ENCODE results near the gene DPEP3.

The DPEP3 gene

DNA sequence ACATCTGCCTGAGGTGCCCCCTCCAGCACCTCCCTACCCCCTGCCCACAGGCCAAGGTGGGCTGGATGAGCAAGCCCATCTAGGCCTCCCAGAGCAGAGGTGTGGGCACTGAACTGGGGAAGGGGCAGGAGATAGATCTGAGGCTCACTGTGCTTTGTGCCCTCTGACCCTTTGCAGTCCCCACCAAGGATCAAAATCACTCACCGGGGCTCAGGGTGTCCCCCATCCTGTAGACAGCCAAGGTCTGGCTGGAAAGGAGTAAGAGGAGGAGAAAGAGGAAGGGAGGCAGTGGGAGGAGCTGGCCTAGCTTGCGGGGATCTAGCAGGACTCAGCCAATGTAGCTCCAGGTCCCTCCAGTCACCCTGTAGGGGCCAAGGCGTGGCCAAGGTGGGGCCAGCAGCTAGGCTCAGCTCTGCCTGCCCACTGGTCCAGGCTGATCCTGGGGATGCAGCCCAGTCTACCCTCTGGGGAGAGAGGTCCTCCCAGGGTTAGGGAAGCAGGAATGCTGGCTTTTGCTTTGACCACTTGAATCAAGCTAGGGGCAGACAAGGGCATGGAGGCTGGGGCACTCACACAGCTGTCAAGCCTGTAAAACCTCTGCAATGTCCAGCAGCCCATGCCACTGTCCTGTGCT, 13.6 kb downstream of the DPEP3 start:
- no peak for DNase-seq

- no peak for DNase-seq
Measured at GRCh38 chr16:67965668-67966548, 14.4 kb downstream of the DPEP3 start.

DNA sequence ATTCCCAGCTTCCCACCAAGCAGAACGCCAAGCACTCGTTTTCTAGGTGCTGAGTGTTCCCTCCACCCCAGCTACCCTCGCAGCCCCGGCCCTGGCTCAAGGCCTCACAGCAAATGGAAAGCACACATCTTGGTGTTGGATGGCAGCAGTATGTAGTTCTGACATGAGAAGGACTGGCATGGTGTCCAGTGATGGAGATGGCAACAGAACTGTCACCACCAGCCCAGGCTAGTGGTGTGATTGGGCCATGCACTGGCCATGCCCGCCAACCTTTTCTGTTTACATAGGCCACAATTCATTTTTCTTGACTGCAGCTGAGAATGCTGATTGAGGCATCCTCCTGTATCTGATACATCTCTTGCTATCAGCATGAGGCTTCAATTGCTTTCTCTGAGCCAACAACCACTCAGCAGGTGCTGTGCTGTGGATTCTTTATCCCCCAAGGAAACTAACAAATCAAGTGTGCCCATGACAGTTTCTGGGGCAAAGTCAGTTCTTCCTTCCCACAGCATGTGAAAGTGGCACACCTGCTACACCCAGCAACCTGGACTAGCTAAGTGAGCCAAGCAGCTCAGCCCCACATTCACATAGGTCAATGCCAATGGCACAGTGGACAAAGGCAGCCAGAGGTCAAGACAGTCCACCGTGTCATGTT, 15.7 kb downstream of the DPEP3 start:
- DNase-seq, result no peak

DNA sequence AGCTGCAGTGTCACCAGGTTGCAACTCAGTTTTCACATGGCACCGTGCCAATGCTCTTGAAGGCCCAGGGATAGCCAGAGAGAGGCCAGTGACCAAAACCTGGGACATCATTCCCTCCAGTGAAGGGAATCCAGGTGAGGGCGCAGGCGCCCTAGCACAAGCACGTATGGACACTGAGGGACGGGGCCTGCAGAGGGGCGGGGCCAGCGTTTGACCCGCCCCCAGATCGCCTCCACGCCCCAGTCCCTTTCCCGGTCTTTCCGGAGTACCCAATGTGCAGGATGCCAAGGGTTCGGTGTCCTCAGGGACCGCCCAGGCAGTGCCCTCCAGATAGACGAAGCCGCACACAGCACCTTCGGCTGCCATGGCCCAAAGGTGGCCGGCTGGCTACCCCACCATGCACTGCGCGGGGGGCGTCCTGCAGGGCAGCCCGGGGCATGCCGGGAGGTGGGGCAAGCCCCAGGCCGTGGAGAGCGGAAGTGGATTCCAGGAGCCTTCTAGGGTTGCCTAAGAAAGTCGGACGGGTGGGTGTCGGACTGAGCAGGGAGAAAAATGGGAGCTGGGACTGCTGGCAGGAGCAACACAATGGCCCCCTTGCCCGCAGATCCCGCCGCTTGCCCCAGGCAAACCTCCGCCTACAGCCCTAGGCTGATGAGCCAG, 16.5 kb downstream of the DPEP3 start:
- DNase-seq, result no peak

DNA sequence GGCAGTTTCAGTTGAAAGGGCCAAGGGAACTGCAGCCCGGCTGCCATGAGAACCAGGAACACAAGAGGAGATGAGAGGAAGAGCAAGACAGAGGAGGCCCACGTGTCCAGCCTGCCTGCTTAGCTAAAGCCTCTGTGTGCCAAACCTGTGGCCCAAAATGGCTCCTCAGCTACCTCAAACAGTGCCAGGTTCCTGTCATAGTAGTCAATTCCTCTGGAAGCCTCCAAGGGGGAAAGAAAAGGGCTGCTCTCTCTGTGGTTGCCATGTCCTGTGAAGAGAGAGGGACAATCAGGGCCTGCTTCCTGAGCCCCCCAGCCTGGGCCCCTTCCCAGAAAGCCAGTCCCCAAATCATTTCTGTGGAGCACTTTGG, 17.0 kb downstream of the DPEP3 start:
- DNase-seq, result no peak

- no peak for DNase-seq
Measured at GRCh38 chr16:67962135-67962534, 18.2 kb downstream of the DPEP3 start.

DNA sequence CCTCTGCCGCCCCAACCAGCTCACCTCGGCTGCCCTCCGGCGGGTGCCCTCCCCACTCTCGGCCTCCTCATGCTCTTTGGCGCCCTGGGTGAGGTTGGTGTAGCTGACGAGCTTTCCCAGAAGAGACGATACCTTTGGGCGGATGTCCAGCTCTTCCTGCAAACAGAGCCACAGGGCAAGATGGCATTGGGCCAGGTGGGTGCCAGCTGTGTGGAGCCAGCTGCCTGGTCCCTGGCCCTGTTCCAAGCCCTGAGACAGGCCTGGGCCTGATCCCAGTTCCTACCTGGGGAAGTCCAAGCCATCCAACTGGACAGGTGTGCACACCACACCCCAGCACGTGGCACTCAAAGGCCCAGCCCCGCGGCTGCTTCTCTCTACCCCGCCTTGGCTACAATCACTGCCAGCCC, 18.7 kb downstream of the DPEP3 start:
- no peak for DNase-seq

- DNase-seq, result no peak
Measured at GRCh38 chr16:67959536-67960329, 20.6 kb downstream of the DPEP3 start.

GRCh38 chr16:67957622-67958021, 22.7 kb downstream of the DPEP3 start:
- no peak for DNase-seq

DNA sequence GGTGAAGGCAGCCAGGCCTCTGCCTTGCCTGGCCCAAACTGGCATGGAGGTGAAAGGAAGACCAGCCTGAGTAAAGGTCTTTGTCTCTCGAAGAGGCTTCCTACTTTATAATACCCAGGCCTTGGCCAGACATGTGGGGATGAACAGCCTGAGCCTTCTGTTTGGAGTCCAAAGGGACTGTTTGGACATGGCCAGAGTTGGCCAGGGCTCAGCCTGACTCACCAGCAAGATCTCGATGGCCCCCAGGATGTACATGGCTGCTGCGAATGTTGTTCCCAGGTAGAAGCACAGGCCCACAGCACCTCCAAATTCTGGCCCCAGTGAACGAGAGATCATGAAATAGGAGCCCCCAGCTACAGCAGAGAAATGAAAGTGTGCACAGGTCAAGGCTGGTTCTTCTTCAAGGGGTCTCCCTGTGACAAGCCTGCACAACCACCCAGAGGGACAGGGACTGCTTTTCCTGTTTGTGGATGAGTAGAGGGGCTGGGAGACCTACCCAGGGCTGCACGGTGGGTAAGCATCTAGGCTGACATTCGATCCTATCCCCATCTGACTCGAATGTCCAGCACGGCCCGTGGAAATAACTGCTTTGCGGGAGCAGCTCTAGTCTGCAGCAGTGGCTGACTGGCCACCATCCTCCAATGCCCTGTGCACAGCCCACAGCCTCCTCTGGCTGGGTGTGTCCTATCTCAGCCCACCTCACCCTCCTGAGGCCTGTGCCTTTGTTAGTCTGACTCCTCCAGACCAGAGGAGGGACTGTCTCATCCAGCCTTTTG, 25.7 kb downstream of the DPEP3 start:
- no peak for DNase-seq

GRCh38 chr16:67953641-67954375, 26.5 kb downstream of the DPEP3 start:
- DNase-seq, result no peak

GRCh38 chr16:67951485-67951884, 28.8 kb downstream of the DPEP3 start:
- DNase-seq, result no peak

DNA sequence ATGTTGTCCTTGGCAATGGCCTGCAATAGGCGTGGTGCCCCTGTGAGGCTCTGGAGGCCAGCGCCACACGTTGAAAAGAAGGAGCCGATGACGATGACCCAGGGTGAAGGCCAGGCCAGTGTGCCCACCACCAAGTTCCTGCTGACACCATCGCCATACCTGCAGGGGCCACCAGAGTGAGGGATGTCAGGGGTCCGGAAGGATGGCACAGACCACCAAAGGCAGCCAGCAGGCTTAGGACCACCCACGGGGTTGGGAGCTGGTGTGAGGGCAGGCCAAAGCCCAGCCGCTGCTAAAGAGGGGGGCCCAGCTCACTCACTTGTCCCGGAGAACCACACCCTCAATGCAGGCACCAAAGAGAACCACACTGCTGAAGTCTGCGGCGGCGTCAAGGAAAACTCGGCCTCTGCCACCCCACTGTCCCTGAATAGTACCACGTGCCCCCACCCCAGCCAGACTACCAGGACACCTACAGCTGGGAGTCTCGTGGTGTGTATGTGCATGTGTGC, 29.9 kb downstream of the DPEP3 start:
- no peak for DNase-seq

DNA sequence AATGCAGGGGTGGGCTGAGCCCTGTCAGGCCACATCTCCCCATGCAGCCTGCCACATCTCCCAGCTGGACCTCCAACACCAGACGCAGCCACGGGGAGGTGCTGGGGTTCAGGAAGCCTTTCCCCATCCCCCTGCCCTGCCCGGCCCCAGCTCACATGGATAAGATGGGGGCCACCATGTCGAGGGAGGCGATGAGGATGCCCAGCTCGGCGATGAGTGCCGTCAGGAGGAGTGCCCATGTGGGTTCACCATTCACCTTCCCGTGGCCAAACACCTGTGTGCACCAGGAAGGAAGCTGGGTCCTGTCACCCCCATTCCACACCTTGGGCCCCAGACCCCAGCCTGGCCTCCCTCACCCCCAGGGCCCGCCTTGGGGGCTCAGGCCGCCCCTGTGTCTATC, 30.7 kb downstream of the DPEP3 start:
- no peak for DNase-seq

GRCh38 chr16:67948015-67948414, 32.3 kb downstream of the DPEP3 start:
- no peak for DNase-seq

GRCh38 chr16:67946966-67947558, 33.2 kb downstream of the DPEP3 start:
- DNase-seq, result no peak

- DNase-seq, result no peak
Measured at GRCh38 chr16:67946128-67946569, 34.1 kb downstream of the DPEP3 start.

GRCh38 chr16:67945392-67945933, 34.8 kb downstream of the DPEP3 start:
- no peak for DNase-seq

GRCh38 chr16:67944690-67945391, 35.5 kb downstream of the DPEP3 start:
- DNase-seq, result no peak

Data from activated CD4-positive, alpha-beta T cell treated with anti-CD3 and anti-CD28 coated beads for 1 hour (primary cell).